Stimulated activated CD8-positive, alpha-beta memory T cell treated with anti-CD3 and anti-CD28 coated beads, Interleukin-12 subunit alpha, Interleukin-12 subunit beta, amount 100 ng/mL, for 24 hours (primary cell): ENCODE data around the gene ZNF197.
"Not testable (repeated sequence)": the region's sequence is repeated elsewhere in the genome, so short reads cannot be mapped to it uniquely, and the experiment has no call there.

Source experiments
- DNase-seq: peaks from one replicate; pipeline ENCODE4 v3.0.0-alpha.2; 2020; ENCODE audit errors: extremely low read depth

Gene ZNF197

DNA sequence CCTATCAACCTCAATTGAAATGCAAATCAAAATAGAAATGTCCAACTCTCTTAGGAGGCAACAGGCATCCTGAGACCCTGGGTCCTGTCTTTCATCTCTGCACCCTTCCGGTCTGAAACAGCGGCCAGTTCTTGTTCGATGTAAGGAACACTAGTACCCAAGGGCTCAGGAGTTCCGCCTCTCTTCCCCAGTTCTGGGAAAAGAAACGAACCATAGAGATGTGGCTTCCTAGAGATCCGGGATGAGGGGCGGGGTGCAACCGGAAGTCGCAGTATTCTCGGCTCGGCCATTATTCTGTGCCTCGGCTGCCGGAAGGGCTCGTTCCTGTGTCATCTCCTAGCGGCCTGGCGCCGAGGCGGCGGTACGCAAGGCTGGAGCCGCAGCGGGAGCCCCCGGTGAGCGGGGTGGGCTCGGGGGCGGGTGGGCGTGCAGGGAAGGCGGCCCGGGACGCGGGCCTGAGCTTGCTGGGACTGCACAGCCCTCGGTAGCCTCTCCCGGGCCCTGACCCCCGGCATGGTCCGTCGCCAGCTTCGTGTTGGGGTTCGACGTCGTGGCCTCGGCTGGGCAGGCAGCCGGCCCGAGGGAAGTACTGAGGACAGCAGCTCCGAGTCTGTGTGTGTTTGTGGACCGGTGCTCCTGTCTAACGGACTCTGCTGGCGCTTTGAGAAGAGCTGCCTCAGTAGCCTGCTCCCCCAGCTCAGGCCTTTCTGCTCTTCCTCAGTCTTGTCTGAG is at the start of gene ZNF197:
Gene ZNF197, plus strand, starts transcription at position 288 of the 732 bp plus-strand sequence. CDS start 4,119 bp downstream, outside the sequence.
- peak; percentile 35 for DNase-seq

DNA sequence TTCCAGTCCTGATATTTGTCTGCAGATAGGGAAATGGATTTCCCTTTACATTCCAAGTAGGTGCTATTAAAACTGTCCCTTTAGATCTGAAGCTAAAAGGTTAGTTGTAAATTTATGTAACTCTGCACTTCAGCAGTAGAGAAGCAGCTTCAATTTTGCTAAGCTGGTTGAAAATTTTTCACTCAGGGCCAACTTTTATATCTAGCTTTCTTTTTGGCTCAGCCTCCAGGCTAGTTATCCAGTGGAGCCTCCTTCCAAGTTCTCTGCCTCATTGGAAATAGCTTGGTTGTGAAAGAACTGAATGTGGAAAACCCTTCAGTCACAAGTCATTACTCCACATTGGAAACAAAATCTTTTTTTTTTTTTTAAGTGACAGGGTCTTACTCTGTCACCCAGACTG is 48.2 kb upstream of the ZNF197 start:
- no peak for DNase-seq

DNA sequence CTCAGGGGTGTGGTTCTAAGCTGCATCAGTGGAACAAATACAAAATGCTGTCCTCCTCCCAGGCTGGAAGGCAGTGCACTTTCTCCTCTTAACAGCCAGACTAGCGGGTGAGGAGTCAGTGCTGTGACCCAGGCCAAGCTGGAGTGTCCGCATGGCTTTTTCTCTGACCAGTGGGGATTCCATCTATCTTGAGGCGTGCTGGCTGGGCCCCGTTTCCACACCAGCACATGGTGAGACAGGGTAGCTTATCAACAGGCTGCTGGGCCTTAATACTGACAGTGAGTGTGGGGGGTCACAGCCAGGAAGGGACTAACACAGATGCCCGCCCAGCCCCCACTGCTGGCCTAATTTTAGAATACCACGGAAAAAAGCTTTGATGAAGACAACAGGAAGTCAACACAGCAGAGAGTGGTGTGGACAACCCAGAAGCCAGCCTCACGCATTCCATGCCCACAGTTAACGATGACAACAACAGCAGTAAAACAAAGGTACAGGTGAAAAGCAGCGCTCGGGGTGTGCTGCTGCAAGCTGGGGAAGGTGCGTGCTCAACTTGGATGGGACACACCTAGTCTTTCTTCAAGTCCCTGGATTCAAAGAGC is 47.4 kb upstream of the ZNF197 start:
- not testable (repeated sequence) for DNase-seq

DNA sequence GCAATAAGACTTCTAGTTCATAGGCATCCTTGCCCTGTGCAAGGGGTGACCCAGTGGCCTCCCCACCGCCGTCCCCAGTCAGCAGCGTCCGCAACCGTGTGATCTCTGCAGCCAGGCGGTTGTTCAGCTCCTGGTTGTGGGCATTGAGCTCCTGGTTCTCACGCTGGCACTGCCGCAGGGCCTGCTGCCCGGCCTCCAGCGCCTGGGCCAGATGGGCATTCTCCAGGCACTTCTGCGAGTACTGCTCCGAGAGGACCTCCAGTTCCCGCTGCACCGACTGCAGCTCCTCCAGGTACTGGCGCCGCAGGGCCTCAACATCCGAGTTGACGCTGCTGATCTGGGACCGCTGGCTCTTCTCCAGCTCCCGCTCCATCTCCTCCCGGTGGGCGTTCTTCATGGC is 46.5 kb upstream of the ZNF197 start:
- not testable (repeated sequence) for DNase-seq

DNA sequence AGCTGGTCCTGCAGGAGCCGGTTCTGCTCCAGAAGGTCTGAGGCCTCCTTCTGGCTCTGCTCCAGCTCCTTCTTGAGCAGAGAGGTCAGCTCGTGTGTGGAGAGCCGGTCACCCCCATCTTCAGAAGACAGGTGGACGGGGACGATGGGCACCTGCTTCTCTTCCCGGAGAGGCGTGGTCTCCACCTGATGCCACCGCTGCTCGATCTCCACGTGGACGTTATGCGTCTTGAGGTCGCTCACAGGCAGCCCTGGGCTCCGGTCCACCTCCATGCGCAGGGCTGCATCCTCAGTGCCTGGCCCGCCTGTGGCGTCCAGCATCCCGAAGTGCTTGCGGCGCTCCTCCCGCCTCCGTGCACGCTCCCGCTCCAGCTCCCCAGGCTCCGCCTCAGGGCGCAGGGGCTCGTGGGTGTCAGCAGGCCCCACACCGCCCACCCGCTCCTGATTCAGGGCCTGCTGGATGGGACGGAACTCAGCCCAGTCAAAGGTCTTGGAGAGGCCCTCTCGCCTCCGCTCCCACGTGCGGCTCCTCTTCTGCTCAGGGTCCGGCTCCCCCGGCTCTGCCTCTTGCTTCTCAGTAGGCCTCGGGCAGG is 45.8 kb upstream of the ZNF197 start:
- DNase-seq = not testable (repeated sequence)

DNA sequence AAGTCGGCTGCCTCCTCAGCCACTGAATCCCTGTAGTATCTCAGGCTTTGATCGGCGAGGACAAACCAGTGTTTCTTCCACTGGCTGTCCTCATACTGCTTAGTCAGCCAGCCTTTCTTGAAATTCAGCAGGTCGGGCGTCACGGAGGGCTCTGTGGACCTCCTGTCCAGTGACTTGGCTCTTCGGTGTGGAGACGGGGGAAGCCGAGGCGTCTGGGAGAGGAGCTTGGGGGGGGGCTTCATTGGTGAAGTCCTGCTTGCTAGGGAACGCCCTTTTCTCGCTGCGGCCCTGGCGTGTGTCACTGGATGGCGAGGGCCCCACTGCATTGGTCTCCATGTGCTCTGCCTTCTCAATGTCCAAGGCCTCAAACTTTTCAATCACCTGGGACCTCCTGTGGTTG is 45.1 kb upstream of the ZNF197 start:
- not testable (repeated sequence) for DNase-seq

DNA sequence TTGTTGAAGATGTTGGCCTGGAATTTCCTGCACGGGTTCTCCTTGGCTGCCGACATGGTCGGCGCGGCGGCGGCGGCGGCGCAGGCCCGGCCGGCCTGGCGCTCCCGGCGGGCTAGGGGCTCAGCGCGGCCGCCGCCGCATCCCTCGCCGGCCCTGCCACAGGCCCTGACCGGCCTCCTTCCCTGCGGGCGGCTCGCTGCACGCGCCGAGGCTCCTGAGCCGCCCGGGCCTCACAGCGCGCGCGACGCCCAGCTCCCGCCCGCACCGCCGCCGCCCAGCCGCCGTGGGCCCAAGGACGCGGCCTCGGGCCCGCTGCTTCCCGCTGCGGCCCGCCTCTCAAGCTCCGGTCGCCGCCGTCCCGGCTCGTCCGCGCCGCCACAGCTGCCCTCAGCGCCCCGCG is 43.9 kb upstream of the ZNF197 start:
- not testable (repeated sequence) for DNase-seq

DNA sequence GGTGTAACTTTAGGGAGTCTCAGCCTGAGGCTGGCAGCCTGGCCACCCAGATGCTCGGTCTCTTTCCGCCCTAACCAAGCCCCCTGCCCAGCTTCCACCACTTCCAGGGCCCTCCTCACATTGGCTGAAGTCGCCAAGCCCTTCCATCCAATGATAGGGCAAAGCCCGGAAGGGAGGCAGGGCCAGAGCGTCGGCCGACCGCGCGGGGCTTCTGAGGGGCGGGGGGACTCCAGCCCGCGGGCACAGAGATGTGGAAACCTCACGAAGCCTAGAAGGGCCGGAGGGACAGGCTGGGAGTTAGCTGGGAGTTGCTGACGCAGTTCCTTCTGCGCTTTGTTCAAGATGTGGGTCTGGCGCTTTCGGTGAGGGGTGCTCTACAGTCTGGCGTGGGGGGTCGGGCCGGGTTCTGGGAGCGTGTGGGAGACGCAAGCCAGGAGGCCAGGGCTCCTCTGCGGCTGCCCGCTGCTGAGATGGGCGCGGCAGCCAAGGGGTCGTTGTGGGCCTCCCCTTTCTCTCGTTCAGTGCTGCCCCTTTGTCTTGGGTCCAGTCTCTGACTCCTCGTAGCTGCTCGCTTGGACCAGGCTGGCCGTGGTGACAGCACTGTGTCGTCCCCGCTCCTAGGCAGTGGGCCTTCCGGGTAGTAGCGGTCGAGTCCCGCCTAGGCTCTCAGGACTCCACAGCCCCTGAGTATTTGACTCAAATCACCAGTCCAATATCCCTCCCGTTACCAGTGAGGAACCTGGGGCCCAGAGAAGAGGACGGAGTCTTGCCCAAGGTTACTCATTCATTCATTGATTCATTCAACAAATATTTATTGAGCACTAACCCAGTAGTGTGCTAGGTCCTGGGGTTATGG is 40.0 kb upstream of the ZNF197 start, which contains the start of gene ZNF660:
Gene ZNF660, plus strand, starts transcription at position 319 of the 856 bp plus-strand sequence. CDS start 9,230 bp downstream, outside the sequence.
- no peak for DNase-seq

DNA sequence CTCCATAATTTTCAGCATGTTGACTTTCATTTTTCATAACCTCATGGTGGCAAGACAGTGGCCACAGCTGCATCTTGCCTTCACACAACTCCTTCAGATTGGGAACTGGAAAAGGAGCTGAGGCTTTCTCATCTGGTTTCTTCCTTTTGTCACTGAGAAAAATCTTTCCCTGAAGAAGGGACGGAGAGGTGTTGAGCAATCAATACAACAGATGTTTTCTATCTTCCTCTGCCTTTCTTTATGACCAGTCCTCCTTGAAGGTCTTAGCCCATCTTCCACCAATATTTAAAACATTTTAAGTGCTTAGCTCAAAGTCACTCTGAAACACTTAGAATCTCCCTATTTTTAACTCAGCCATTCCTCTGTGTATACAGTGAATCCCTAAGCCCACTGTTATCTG is 28.2 kb upstream of the ZNF197 start:
- DNase-seq = no peak

DNA sequence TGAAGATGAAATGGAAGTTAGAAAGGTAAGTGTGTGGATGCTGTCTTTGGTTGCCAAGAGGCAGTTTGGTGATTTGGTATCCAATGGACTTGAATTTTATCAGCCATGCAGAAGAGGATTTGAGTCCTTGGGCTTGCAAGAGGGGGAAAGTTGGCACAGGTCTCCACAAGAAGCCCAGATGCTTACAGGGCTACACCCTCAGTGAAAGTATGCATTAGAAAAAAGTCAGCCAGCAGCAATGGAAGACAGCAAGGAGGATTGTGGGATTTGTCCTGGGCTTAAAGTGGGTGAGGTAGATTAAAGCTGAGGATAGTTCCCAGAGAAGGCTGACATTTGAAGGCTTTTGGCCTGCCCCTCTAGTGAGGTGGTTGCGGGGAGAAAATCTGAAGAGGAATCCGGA is 23.1 kb upstream of the ZNF197 start:
- no peak for DNase-seq

DNA sequence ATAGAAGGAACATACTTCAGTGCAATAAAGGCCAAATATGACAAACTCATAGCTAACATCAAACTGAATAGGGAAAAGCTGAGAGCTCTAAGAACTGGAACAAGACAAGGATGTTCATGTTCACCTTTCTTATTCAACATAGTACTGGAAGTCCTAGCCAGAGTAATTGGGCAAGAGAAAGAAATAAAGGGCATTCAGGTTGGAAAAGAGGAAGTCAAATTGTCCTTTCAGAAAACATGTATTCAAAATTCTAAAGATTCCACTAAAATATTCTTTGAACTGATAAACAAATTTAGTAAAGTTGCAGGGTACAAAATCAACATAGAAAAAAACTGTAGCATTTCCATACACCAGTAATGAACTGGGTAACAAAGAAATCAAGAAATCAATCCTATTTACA is 12.2 kb upstream of the ZNF197 start:
- DNase-seq = no peak

DNA sequence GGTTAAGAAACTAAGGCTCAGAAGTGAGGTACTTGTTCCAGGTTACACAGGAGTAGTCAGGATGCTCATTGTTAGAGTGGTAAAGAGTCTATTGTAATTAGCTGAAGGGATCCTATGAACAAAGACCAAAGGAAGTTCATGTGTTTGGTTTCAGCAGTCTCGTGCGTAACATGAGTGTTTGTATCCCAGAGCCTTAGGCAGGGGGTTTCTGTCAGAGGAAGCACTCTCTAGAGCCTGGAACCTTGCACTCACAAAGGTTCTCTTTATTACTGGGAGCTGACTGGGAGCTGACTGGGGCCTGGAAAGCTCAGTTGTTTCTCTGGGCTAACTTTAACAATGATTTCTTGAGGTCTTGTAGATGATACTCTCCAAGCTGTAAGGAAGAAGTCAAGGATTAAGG is 3.9 kb downstream of the ZNF197 start:
- no peak for DNase-seq

DNA sequence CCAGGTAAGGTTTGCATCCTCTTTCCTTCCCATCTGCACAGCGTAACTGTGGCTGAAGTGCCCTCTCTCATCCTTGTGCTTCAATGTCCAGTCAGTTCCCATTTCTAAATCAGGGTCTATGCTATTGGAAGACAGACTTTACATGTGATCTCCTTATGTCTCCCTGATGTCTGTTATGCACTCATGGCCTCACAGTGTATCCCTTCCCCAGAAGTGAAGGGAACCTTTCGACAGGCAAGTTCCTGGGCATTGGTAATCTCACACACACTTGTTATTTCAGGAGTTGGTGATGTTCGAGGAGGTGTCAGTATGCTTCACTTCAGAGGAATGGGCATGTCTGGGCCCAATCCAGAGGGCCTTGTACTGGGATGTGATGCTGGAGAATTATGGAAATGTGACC is 7.4 kb downstream of the ZNF197 start:
- no peak for DNase-seq

DNA sequence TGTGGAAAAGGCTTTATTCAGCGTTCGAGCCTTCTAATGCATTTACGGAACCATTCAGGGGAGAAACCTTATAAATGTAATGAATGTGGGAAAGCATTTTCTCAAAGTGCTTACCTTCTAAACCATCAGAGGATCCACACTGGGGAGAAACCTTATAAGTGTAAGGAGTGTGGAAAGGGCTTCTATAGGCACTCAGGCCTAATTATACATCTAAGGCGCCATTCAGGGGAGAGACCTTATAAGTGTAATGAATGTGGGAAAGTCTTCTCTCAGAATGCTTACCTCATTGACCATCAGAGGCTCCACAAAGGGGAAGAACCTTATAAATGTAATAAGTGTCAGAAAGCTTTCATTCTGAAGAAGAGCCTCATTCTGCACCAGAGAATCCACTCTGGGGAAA is 17.5 kb downstream of the ZNF197 start:
- no peak for DNase-seq

DNA sequence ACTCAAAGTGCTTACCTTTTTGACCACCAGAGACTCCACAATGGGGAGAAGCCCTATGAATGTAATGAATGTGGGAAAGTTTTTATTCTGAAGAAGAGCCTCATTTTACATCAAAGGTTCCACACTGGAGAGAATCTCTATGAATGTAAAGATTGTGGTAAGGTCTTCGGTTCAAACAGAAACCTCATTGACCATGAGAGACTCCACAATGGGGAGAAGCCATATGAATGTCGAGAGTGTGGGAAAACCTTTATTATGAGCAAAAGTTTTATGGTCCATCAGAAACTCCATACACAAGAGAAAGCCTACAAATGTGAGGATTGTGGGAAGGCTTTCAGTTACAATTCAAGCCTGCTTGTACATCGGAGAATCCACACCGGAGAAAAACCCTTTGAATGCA is 18.2 kb downstream of the ZNF197 start:
- no peak for DNase-seq

DNA sequence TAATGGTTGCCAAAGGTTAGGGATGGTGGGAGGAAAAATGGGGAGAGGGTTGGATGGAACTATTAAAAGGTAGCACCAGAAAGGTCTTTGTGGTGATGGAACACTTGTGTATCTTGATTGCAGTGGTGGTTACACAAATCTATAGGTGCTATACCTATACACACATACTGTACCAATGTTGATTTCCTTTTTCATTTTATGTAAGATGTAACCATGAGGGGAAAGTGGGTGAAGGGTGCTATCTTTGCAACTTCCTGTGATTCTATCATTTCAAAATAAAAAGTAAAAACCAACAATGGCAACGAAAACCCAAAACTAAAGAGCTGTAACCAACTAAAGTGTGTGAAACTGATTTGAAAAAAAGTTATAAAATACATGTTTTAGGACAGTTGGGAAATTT is 22.9 kb downstream of the ZNF197 start:
- no peak for DNase-seq

DNA sequence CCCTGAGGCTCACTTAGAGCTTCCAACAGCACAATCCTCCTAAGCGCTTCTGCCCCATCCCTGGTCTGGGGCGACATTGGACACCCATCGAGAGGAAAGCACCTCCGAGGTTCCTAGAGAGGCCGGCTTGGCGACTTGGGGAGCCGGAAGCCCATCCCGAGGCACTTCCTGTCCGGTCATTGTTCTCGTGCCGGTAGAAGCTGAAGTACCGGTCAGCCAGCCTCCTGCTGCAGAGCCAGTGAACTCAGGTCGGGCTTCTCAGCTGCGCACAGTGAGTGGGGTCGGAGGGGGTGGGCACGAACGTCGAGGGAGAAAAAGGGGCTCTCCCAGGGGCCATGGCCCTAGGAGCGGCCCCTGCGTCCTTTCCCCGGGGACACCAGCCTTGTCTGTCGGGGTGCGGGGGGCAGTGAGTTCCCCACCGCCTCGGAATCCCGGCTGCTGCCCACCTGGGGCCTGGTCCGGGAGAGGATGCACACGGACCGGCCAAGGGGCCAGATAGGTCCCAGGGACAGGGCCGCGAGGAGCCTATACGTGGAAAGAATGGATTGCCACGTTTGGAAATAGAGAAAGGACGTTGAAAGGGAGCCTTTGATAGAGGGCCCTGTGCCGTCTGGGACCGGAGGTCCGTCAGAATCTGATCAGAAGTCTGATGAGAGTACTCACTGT is 23.9 kb downstream of the ZNF197 start, which contains the start of gene ZNF35:
Gene ZNF35, plus strand, starts transcription at position 169 of the 666 bp plus-strand sequence. CDS start 2,336 bp downstream, outside the sequence.
- no peak for DNase-seq

DNA sequence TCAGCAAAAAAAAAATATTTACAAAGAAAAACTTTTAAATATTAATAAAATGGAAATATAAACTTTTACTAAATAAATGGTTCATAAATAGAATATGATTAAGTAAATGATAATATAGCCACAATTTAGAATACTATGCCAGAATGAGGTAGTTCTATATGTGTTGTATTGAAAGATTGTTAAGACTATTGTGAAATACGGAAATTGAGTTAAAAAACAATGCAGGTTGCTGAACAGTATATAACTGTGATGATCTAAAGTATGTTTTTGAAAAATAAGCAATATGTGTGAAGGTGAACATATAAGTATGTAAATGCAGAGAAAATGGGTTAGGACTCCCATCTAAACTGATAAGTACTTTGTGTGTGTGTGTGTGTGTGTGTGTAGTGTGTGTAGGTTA is 24.9 kb downstream of the ZNF197 start:
- DNase-seq = no peak

DNA sequence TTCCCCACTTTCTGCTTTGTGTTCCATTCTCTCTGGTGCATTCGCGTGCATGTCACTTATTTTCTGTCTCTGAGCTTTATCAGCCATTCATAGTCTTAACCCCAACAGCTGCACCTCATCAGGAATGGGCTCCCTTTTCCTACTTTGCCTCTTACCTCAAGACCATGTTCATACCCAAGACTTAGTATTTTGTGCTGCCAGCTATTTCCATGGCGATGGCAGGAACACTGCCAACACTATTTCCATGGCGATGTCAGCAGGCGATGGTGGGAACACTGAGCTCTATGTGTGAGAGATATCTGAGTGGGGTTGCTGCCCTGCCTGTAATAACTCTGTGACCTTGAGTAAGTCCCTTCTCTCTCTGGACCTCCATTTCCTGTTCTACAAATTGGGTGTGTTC is 29.2 kb downstream of the ZNF197 start:
- DNase-seq = no peak

DNA sequence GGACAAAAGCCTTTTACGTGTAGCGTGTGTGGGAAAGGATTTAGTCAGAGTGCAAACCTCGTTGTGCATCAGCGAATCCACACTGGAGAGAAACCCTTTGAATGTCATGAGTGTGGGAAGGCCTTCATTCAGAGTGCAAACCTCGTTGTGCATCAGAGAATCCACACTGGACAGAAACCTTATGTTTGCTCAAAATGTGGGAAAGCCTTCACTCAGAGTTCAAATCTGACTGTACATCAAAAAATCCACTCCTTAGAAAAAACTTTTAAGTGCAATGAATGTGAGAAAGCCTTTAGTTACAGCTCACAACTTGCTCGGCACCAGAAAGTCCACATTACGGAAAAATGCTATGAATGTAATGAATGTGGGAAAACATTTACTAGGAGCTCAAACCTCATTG is 34.2 kb downstream of the ZNF197 start:
- DNase-seq = no peak

DNA sequence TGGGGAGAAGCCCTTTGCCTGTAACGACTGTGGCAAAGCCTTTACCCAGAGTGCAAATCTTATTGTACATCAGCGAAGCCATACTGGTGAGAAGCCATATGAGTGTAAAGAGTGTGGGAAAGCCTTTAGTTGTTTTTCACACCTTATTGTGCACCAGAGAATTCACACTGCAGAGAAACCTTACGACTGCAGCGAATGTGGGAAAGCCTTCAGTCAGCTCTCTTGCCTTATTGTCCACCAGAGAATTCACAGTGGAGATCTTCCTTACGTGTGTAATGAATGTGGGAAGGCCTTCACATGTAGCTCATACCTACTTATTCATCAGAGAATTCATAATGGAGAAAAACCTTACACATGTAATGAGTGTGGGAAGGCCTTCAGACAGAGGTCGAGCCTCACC is 34.6 kb downstream of the ZNF197 start:
- no peak for DNase-seq
